ENCODE measurements around the gene ADGRV1. TPM values are rescaled to one million over a fixed set of nuclear protein-coding genes. Genes with fewer than 3 reads are reported as not detected.

The ADGRV1 gene
- polyA plus RNA-seq, 3 donors: 0.18 to 0.33 TPM; not detected in 1

DNA sequence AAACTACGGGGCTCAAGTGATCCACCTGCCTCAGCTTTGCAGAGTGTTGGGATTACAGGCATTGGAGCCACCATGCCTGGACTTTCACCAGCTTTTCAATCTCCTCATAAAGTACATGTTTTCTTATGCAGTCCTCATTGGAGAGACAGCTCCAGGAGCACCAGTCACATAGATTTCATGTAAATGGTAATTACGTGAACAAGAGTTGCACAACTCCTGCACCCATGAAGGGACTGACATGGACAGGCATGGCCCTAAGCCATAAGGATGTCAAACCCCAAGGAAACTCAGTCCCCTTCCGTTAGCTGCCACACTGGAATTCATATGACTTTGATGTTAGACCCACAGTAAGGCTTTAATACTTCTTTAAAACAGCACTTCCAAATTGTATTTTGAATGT, 7.6 kb upstream of the ADGRV1 start:
- H3K36me3 ChIP-seq (replicated peaks in 1 of 2; ENCODE audit: control insufficient read depth in 1 of 2, insufficient read depth in 2 of 2, low read length in 2 of 2): no peaks in the 10 kb centered on the region
- H3K9me3 ChIP-seq (replicated peaks in 1 of 2; ENCODE audit: control insufficient read depth in 1 of 2, insufficient read depth in 1 of 2, low read length in 2 of 2): peaks cover 0 to 3% of the 10 kb centered on the region in 2 donors
- peaks cover 38 to 40% of the 10 kb centered on the region in 2 donors for H3K27me3 ChIP-seq (ENCODE audit: control insufficient read depth in 2 of 2, insufficient read depth in 2 of 2, low read length in 2 of 2)
- peaks cover 5 to 7% of the 10 kb centered on the region in 2 donors for H3K4me1 ChIP-seq (ENCODE audit: control insufficient read depth in 1 of 2, insufficient read depth in 2 of 2, low read length in 2 of 2)
- no peaks in the 10 kb centered on the region for H3K79me2 ChIP-seq (ENCODE audit: insufficient read depth, low read length)
- Mint-ChIP-seq H3K27ac (no peak overlapping the region), H3K4me3 (no peak overlapping the region), H3K36me3 (no peaks in the 10 kb centered on the region), H3K4me1 (peaks cover 19% of the 10 kb centered on the region), H3K27me3 (ENCODE audit: low read depth in 3 of 3) (peaks cover 24 to 32% (median 31%) of the 10 kb centered on the region in 3 donors), H3K9me3 (peaks cover 0 to 4% (median 3%) of the 10 kb centered on the region in 7 donors)
- DNase-seq: peak in 1 of 3 donors; percentile 7
- H4K20me1 ChIP-seq (ENCODE audit: insufficient read depth, low read length): no peaks in the 10 kb centered on the region
- WGBS (ENCODE audit: insufficient coverage): no CpG with 5 or more reads among the region's 3 CpGs
- no peak overlapping the region for H3K9ac ChIP-seq (ENCODE audit: insufficient read depth, low read length, poor library complexity, severe bottlenecking)
- no peak overlapping the region for H3K4me3 ChIP-seq (replicated peaks in 1 of 3; ENCODE audit: low read depth in 2 of 3, low read length in 3 of 3)
- intact Hi-C loops (cut with micrococcal nuclease): no loop called here
- no peak overlapping the region for H3K4me2 ChIP-seq (replicated peaks; ENCODE audit: extremely low read depth, low read length, poor library complexity, severe bottlenecking)
- TF ChIP-seq, protein P1, sequence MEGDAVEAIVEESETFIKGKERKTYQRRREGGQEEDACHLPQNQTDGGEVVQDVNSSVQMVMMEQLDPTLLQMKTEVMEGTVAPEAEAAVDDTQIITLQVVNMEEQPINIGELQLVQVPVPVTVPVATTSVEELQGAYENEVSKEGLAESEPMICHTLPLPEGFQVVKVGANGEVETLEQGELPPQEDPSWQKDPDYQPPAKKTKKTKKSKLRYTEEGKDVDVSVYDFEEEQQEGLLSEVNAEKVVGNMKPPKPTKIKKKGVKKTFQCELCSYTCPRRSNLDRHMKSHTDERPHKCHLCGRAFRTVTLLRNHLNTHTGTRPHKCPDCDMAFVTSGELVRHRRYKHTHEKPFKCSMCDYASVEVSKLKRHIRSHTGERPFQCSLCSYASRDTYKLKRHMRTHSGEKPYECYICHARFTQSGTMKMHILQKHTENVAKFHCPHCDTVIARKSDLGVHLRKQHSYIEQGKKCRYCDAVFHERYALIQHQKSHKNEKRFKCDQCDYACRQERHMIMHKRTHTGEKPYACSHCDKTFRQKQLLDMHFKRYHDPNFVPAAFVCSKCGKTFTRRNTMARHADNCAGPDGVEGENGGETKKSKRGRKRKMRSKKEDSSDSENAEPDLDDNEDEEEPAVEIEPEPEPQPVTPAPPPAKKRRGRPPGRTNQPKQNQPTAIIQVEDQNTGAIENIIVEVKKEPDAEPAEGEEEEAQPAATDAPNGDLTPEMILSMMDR (IDR thresholded peaks at IDR 0.05): no peak
- H2AFZ ChIP-seq (ENCODE audit: insufficient read depth, low read depth, low read length, poor library complexity, severe bottlenecking): no peak overlapping the region
- H3K27ac ChIP-seq (ENCODE audit: low read depth in 1 of 2, low read length in 2 of 2): no peak overlapping the region

DNA sequence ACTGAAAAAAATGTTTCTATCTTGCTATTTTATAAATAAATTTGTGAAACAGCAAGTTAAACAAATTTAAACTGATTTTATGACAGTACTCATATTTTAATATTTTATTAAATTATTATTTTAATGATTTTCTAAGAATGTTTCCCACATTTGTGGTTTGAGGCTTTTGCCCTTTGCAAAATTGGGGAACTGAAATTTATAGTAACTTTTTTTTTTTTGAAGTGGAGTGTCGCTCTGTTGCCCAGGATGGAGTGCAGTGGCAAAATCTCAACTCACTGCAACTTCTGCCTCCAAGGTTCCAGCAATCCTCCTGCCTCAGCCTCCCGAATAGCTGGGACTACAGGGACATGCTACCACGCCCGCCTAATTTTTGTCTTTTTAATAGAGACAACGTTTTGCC, 7.2 kb upstream of the ADGRV1 start:
- peaks cover 42 to 45% of the 10 kb centered on the region in 2 donors for H3K27me3 ChIP-seq (ENCODE audit: control insufficient read depth in 2 of 2, insufficient read depth in 2 of 2, low read length in 2 of 2)
- peaks cover 28 to 36% (median 35%) of the 10 kb centered on the region in 3 donors for H3K27me3 Mint-ChIP-seq (ENCODE audit: low read depth in 3 of 3)
- H3K4me1 ChIP-seq (ENCODE audit: control insufficient read depth in 1 of 2, insufficient read depth in 2 of 2, low read length in 2 of 2): peaks cover 5 to 7% of the 10 kb centered on the region in 2 donors
- H3K36me3 Mint-ChIP-seq: no peaks in the 10 kb centered on the region
- no peak overlapping the region for H3K9ac ChIP-seq (ENCODE audit: insufficient read depth, low read length, poor library complexity, severe bottlenecking)
- H3K9me3 ChIP-seq (replicated peaks in 1 of 2; ENCODE audit: control insufficient read depth in 1 of 2, insufficient read depth in 1 of 2, low read length in 2 of 2): peaks cover 0 to 3% of the 10 kb centered on the region in 2 donors
- no peaks in the 10 kb centered on the region for H3K79me2 ChIP-seq (ENCODE audit: insufficient read depth, low read length)
- DNase-seq: no peak
- intact Hi-C loops (cut with micrococcal nuclease): no loop called here
- H4K20me1 ChIP-seq (ENCODE audit: insufficient read depth, low read length): no peaks in the 10 kb centered on the region
- peaks cover 0 to 4% (median 3%) of the 10 kb centered on the region in 7 donors for H3K9me3 Mint-ChIP-seq
- H3K4me3 Mint-ChIP-seq: peak overlapping the region in 1 of 2 donors; percentile 53
- H3K27ac Mint-ChIP-seq: no peak overlapping the region
- no peak overlapping the region for H3K27ac ChIP-seq (ENCODE audit: low read depth in 1 of 2, low read length in 2 of 2)
- TF ChIP-seq, protein P1 (IDR thresholded peaks at IDR 0.05): no peak
- H3K4me3 ChIP-seq (replicated peaks in 1 of 3; ENCODE audit: low read depth in 2 of 3, low read length in 3 of 3): no peak overlapping the region
- no peak overlapping the region for H3K4me2 ChIP-seq (replicated peaks; ENCODE audit: extremely low read depth, low read length, poor library complexity, severe bottlenecking)
- WGBS (ENCODE audit: insufficient coverage): 84% methylated on average over 3 of the region's 5 CpGs
- H3K36me3 ChIP-seq (replicated peaks in 1 of 2; ENCODE audit: control insufficient read depth in 1 of 2, insufficient read depth in 2 of 2, low read length in 2 of 2): no peaks in the 10 kb centered on the region
- peaks cover 19% of the 10 kb centered on the region for H3K4me1 Mint-ChIP-seq
- no peak overlapping the region for H2AFZ ChIP-seq (ENCODE audit: insufficient read depth, low read depth, low read length, poor library complexity, severe bottlenecking)

Data from CD14-positive monocyte (primary cell).